GM12878 (cell line): ENCODE data around the gene TFAM. TPM values are rescaled to one million over a fixed set of nuclear protein-coding genes. Genes with fewer than 3 reads are reported as not detected.

ENCODE experiments used
- ATAC-seq: fragments of 200-7000 bp; cut with Tn5 transposase; 3 replicates; pipeline ENCODE4 v1.9.1; 2020; ENCODE audit warnings: mild to moderate bottlenecking, moderate library complexity
- BruUV-seq: library from RNA; stranded (reverse); fragments of 400-500 nt; replicated peaks from 2 replicates; lab custom pipeline; 2021; lab: Mats Ljungman, UMichigan
- CTCF ChIA-PET: fragments of 300-600 bp; sonication (Branson Sonifier 250); formaldehyde crosslinking; extraction: SDS; loops from one replicate; lab custom pipeline; 2021; ENCODE audit warnings: inconsistent platforms; lab: Yijun Ruan, JAX
- POLR2A ChIA-PET: fragments of 350-600 bp; formaldehyde crosslinking; extraction: SDS; loops from one replicate; lab custom pipeline; 2021; ENCODE audit warnings: inconsistent platforms; lab: Charles Lee
- RAD21 ChIA-PET: fragments of 300-600 bp; sonication (Branson Sonifier 250); formaldehyde crosslinking; loops from one replicate; lab custom pipeline; 2023; ENCODE audit warnings: antibody characterized with exemption; ENCODE audit not compliant: unreplicated experiment; lab: Charles Lee
- SMC1A ChIA-PET: fragments of 300-600 bp; sonication (Branson Sonifier 250); formaldehyde crosslinking; loops from one replicate; lab custom pipeline; 2023; ENCODE audit not compliant: unreplicated experiment, uncharacterized antibody; lab: Charles Lee
- DNase-seq: peaks from one replicate; pipeline ENCODE4 v3.0.0-alpha.2; 2011; ENCODE audit warnings: low read depth, low spot score
- FAIRE-seq: peaks from 3 replicates; lab custom pipeline; 2011; peaks lifted over from hg19 to GRCh38; lab: Jason Lieb, UNC
- H2AFZ ChIP-seq: 2 replicates; pipeline ENCODE4 v1.6.0; 2011; ENCODE audit warnings: low read depth, low read length, control low read depth; ENCODE audit not compliant: control insufficient read depth
- H3K27ac ChIP-seq: 2 replicates; pipeline ENCODE4 v1.5.1; 2011; ENCODE audit warnings: control low read depth; ENCODE audit not compliant: control insufficient read depth, insufficient read depth
- H3K27me3 ChIP-seq, 2 experiments: replicated peaks in 1 of 2; 2 replicates each; pipeline versions ENCODE4 v1.6.0 to v1.6.1; 2011; ENCODE audit warnings: low read length in 1 of 2; ENCODE audit not compliant: control insufficient read depth in 2 of 2, insufficient read depth in 2 of 2
- H3K36me3 ChIP-seq, 2 experiments: 2 replicates each; pipeline ENCODE4 v1.5.1; 2011; ENCODE audit warnings: low read length in 1 of 2; ENCODE audit not compliant: control insufficient read depth in 2 of 2, insufficient read depth in 2 of 2
- H3K4me1 ChIP-seq: 2 replicates; pipeline ENCODE4 v1.6.1; 2011; ENCODE audit warnings: mild to moderate bottlenecking, low read length, moderate library complexity, mixed read lengths; ENCODE audit not compliant: control insufficient read depth, insufficient read depth
- H3K4me2 ChIP-seq: 2 replicates; pipeline ENCODE4 v1.6.0; 2011; ENCODE audit warnings: control low read depth; ENCODE audit not compliant: control insufficient read depth, insufficient read depth
- H3K4me3 ChIP-seq: fragments of 200-600 bp; sonication (generic); 2 replicates; pipeline ENCODE4 v1.5.1; 2016
- H3K79me2 ChIP-seq: 2 replicates; pipeline ENCODE4 v1.6.0; 2011; ENCODE audit warnings: low read length; ENCODE audit not compliant: control insufficient read depth, insufficient read depth
- H3K9ac ChIP-seq: 2 replicates; pipeline ENCODE4 v1.8.0; 2011; ENCODE audit warnings: low read length, control low read depth, mixed read lengths; ENCODE audit not compliant: control insufficient read depth, insufficient read depth
- H3K9me3 ChIP-seq: replicated peaks from 3 replicates; pipeline ENCODE4 v1.5.1; 2011; ENCODE audit warnings: mild to moderate bottlenecking, low read length; ENCODE audit not compliant: control insufficient read depth, insufficient read depth
- H4K20me1 ChIP-seq: 2 replicates; pipeline ENCODE4 v1.6.0; 2011; ENCODE audit not compliant: control insufficient read depth, insufficient read depth
- BCL11A ChIP-seq: IDR thresholded peaks from 2 replicates; pipeline ENCODE4 v1.6.1; 2011; ENCODE audit warnings: low read depth, low read length
- CHD2 ChIP-seq: IDR thresholded peaks from 2 replicates; pipeline ENCODE4 v1.6.1; 2011; ENCODE audit warnings: low read depth, low read length, improper control_type of control experiment, borderline replicate concordance
- EED ChIP-seq: sonication (generic); IDR thresholded peaks from 2 replicates; pipeline ENCODE4 v1.6.1; 2016; ENCODE audit warnings: antibody characterized with exemption, low read depth
- FOXK2 ChIP-seq: fragments of 450-650 bp; IDR thresholded peaks from 2 replicates; pipeline ENCODE4 v1.6.1; 2017; ENCODE audit warnings: mild to moderate bottlenecking, moderate library complexity
- HDGF ChIP-seq: fragments of 450-650 bp; IDR thresholded peaks from 2 replicates; pipeline ENCODE4 v1.6.1; 2016; ENCODE audit warnings: antibody characterized with exemption
- MTA2 ChIP-seq: fragments of 450-650 bp; IDR thresholded peaks from 2 replicates; pipeline ENCODE4 v1.6.1; 2016; ENCODE audit warnings: low read depth, mild to moderate bottlenecking, moderate library complexity
- NR2C2 ChIP-seq: IDR thresholded peaks from 2 replicates; pipeline ENCODE4 v1.6.1; 2011; ENCODE audit warnings: borderline replicate concordance, low read depth; ENCODE audit not compliant: control insufficient read depth, insufficient read length
- RAD51 ChIP-seq: fragments of 450-650 bp; IDR thresholded peaks from 2 replicates; pipeline ENCODE4 v1.6.1; 2016; ENCODE audit warnings: moderate library complexity, mild to moderate bottlenecking, inconsistent platforms
- RB1 ChIP-seq: fragments of 450-650 bp; formaldehyde crosslinking; IDR thresholded peaks from 2 replicates; pipeline ENCODE4 v1.6.1; 2017; ENCODE audit warnings: mild to moderate bottlenecking, borderline replicate concordance
- RELA ChIP-seq: fragments of 450-650 bp; IDR thresholded peaks from 2 replicates; pipeline ENCODE4 v1.8.0; 2014; ENCODE audit warnings: borderline replicate concordance; ENCODE audit not compliant: partially characterized antibody
- ZBTB40 ChIP-seq: fragments of 450-650 bp; IDR thresholded peaks from 2 replicates; pipeline ENCODE4 v1.6.1; 2016; ENCODE audit warnings: mild to moderate bottlenecking, moderate library complexity, borderline replicate concordance
- ZNF24 ChIP-seq: fragments of 450-650 bp; IDR thresholded peaks from 2 replicates; pipeline ENCODE4 v1.6.1; 2017; ENCODE audit warnings: antibody characterized with exemption, mild to moderate bottlenecking
- WGBS: methylation state at CpG from one replicate; pipeline ENCODE4 v1.1.6; 2016; ENCODE audit warnings: low lambda C conversion rate; ENCODE audit not compliant: insufficient replicate concordance, insufficient coverage; ENCODE audit errors: missing lambda C conversion rate; 5-methylcytosine and 5-hydroxymethylcytosine counted together
- in situ Hi-C: fragments of 300-500 bp; cut with MboI; formaldehyde crosslinking; loops from 9 replicates; pipeline ENCODE4 v1.14.3; 2018; ENCODE audit warnings: mixed read lengths
- intact Hi-C: fragments of 100-400 bp; cut with micrococcal nuclease; formaldehyde crosslinking; loops from one replicate; pipeline ENCODE4 v1.14.2; 2022; ENCODE audit not compliant: unreplicated experiment
- polyA plus RNA-seq, 11 experiments: library from polyadenylated mRNA; depleted of rRNA in 4 of 11; unstranded in 6 of 11; stranded (reverse) in 5 of 11; fragments of >200 nt; fragmentation: Nextera tagmentation in 4 of 11; fragmentation: Illumina TruSeq in 1 of 11; extraction: Ambion mirVana in 4 of 11; extraction: Trizol in 1 of 11; gene quantifications; 1 replicate in 1 of 11; 2 replicates in 10 of 11; pipeline versions ENCODE4 v1.2.1 to v1.2.3, GENCODE V29; 2011 to 2016; ENCODE audit warnings: inconsistent platforms in 2 of 11, missing spikeins in 2 of 11, low read depth in 1 of 11
- total RNA-seq, 4 experiments: library from RNA; depleted of rRNA in 3 of 4; stranded (reverse); fragments of >200 nt in 3 of 4; fragmentation: Illumina TruSeq in 1 of 4; extraction: Trizol in 1 of 4; gene quantifications; 2 replicates each; pipeline versions ENCODE4 v1.2.1 to v1.2.3, GENCODE V29; 2013 to 2021

The TFAM gene
- total and polyA plus RNA-seq, 10 of the 15 experiments (the other 5 are each of a cell fraction or from before 2014, with no cell fraction given) = 44.9 to 135 (median 93.3) TPM

- WGBS = 14% methylated on average over 5 of the region's 5 CpGs
- Histone ChIP-seq H3K79me2 (no peaks in the 10 kb centered on the region), H3K36me3 (no peaks in the 10 kb centered on the region), H4K20me1 (no peaks in the 10 kb centered on the region), H2AFZ (no peak overlapping the region), H3K4me3 (no peak overlapping the region), H3K9me3 (no peaks in the 10 kb centered on the region), H3K4me1 (no peaks in the 10 kb centered on the region), H3K27ac (no peak overlapping the region), H3K27me3 (no peaks in the 10 kb centered on the region), H3K9ac (no peak overlapping the region), H3K4me2 (no peak overlapping the region)
- SMC1A ChIA-PET = no interaction called here
- RAD21 ChIA-PET = no interaction called here
- TF ChIP-seq MTA2 = no peak
- TF ChIP-seq HDGF = no peak
- TF ChIP-seq EED = no peak
- TF ChIP-seq RB1 = no peak
- TF ChIP-seq RELA = no peak
- TF ChIP-seq FOXK2 = no peak
- TF ChIP-seq NR2C2 = no peak
- TF ChIP-seq RAD51 = no peak
- TF ChIP-seq ZNF24 = no peak
- no peak for TF ChIP-seq ZBTB40
- no peak for TF ChIP-seq CHD2
- no peak for TF ChIP-seq BCL11A
- in situ Hi-C loops (no loop called here), intact Hi-C loops (no loop called here)
- FAIRE-seq (no peak), DNase-seq (no peak), ATAC-seq (no peak)
- POLR2A ChIA-PET = no interaction called here
- no TSS peak for BruUV-seq
- CTCF ChIA-PET = no interaction called here
Observed at GRCh38 chr10:58433571-58433970, 48.4 kb downstream of the TFAM start.
